ENCODE measurements around the gene LHX3.

DNA sequence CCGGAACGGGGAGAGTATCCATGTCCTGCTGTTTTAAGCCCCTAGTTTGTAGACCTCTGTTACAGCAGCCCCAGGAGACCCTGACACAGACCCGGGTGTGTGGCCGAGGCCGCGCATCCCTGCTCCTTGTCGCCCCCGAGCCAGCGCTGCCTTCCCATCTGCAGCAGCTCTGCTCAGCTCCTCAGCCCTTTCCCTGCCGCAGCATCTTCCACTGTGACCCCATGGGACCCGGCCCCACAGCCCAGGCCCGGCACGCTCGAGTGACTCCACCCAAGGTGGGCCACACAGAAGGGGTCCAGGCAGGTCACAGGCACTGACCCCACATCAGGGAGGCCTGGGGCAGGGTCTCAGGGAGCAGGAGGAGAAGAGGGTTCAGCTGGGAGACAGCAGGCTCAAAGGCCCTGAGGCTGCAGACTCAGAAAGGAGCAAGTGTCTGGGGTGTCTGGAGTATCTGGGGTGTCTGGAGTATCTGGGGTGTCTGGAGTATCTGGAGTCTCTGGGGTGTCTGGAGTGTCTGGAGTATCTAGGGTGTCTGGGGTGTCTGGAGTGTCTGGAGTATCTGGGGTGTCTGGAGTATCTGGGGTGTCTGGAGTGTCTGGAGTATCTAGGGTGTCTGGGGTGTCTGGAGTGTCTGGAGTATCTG, 31.2 kb downstream of the LHX3 start:
- TF ChIP-seq, protein P1, sequence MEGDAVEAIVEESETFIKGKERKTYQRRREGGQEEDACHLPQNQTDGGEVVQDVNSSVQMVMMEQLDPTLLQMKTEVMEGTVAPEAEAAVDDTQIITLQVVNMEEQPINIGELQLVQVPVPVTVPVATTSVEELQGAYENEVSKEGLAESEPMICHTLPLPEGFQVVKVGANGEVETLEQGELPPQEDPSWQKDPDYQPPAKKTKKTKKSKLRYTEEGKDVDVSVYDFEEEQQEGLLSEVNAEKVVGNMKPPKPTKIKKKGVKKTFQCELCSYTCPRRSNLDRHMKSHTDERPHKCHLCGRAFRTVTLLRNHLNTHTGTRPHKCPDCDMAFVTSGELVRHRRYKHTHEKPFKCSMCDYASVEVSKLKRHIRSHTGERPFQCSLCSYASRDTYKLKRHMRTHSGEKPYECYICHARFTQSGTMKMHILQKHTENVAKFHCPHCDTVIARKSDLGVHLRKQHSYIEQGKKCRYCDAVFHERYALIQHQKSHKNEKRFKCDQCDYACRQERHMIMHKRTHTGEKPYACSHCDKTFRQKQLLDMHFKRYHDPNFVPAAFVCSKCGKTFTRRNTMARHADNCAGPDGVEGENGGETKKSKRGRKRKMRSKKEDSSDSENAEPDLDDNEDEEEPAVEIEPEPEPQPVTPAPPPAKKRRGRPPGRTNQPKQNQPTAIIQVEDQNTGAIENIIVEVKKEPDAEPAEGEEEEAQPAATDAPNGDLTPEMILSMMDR (IDR thresholded peaks at IDR 0.05; ENCODE audit: low read length): no peak
- TF ChIP-seq EZH2 (optimal IDR thresholded peaks at IDR 0.05; ENCODE audit: low read depth, low read length): no peak
- TF ChIP-seq EZH2phosphoT487 (IDR thresholded peaks at IDR 0.05; ENCODE audit: low read length): no peak
